WTC11 (cell line): Measurements from ENCODE around the gene VWA3A. TPM values are rescaled to one million over a fixed set of nuclear protein-coding genes. Genes with fewer than 3 reads are reported as not detected.
"Not testable (repeated sequence)": the region's sequence is repeated elsewhere in the genome, so short reads cannot be mapped to it uniquely, and the experiment has no call there.

Experiments used
- ATAC-seq: fragments of 200-7000 bp; cut with Tn5 transposase; 2 replicates; pipeline ENCODE4 v1.10.0; 2021; ENCODE audit warnings: mild to moderate bottlenecking, moderate library complexity
- Bru-seq: library from RNA; stranded (reverse); fragments of 400-500 nt; gene quantifications from one replicate; lab custom pipeline; 2021; lab: Mats Ljungman, UMichigan
- CTCF ChIA-PET: fragments of 300-600 bp; sonication (Branson Sonifier 250); formaldehyde crosslinking; loops from one replicate; lab custom pipeline; 2021; ENCODE audit warnings: antibody characterized with exemption; lab: Charles Lee
- POLR2A ChIA-PET: fragments of 350-600 bp; sonication (Branson Sonifier 250); formaldehyde crosslinking; loops from one replicate; lab custom pipeline; 2021; ENCODE audit warnings: antibody characterized with exemption; lab: Charles Lee
- DNase-seq: peaks from one replicate; pipeline ENCODE4 v3.0.0; 2021; ENCODE audit warnings: low spot score
- H3K27ac Mint-ChIP-seq: 2 replicates; pipeline ENCODE4 v1.8.0; 2021; ENCODE audit warnings: mixed read lengths
- H3K27me3 Mint-ChIP-seq: 2 replicates; pipeline ENCODE4 v1.8.0; 2021; ENCODE audit warnings: low read depth, mild to moderate bottlenecking, moderate library complexity, mixed read lengths
- H3K36me3 Mint-ChIP-seq: 2 replicates; pipeline ENCODE4 v1.8.0; 2021; ENCODE audit warnings: mixed read lengths
- H3K4me1 Mint-ChIP-seq: 2 replicates; pipeline ENCODE4 v1.8.0; 2022; ENCODE audit warnings: mixed read lengths
- H3K4me3 Mint-ChIP-seq: 2 replicates; pipeline ENCODE4 v1.8.0; 2021; ENCODE audit warnings: mild to moderate bottlenecking, moderate library complexity, mixed read lengths
- H3K9me3 Mint-ChIP-seq: 2 replicates; pipeline ENCODE4 v1.8.0; 2021; ENCODE audit warnings: mixed read lengths
- ATF3 ChIP-seq: sonication (generic); formaldehyde crosslinking; conservative IDR thresholded peaks from 2 replicates; pipeline ENCODE4 v1.8.1; 2022; ENCODE audit warnings: mild to moderate bottlenecking, missing genetic modification reagents
- CBFB ChIP-seq: sonication (generic); formaldehyde crosslinking; IDR thresholded peaks from 2 replicates; pipeline ENCODE4 v1.8.1; 2022; ENCODE audit warnings: mild to moderate bottlenecking, low read depth, missing genetic modification reagents
- ELF4 ChIP-seq: sonication (generic); formaldehyde crosslinking; IDR thresholded peaks from 2 replicates; pipeline ENCODE4 v1.8.1; 2022; ENCODE audit warnings: low read depth, mild to moderate bottlenecking, moderate library complexity, missing genetic modification reagents
- ESRRA ChIP-seq: sonication (generic); formaldehyde crosslinking; IDR thresholded peaks from 2 replicates; pipeline ENCODE4 v1.8.1; 2022; ENCODE audit warnings: mild to moderate bottlenecking, missing genetic modification reagents, borderline replicate concordance
- ETV6 ChIP-seq: sonication (generic); formaldehyde crosslinking; IDR thresholded peaks from 2 replicates; pipeline ENCODE4 v1.8.1; 2022; ENCODE audit warnings: mild to moderate bottlenecking, missing genetic modification reagents
- FOXJ3 ChIP-seq: sonication (generic); formaldehyde crosslinking; IDR thresholded peaks from 2 replicates; pipeline ENCODE4 v1.9.0; 2021; ENCODE audit warnings: missing genetic modification reagents, mild to moderate bottlenecking, borderline replicate concordance
- FOXP4 ChIP-seq: sonication (generic); formaldehyde crosslinking; IDR thresholded peaks from 2 replicates; pipeline ENCODE4 v1.8.0; 2022; ENCODE audit warnings: mild to moderate bottlenecking, missing genetic modification reagents
- IRF1 ChIP-seq: sonication (generic); formaldehyde crosslinking; IDR thresholded peaks from 2 replicates; pipeline ENCODE4 v1.8.0; 2023; ENCODE audit warnings: missing genetic modification reagents
- IRF2 ChIP-seq: sonication (generic); formaldehyde crosslinking; IDR thresholded peaks from 2 replicates; pipeline ENCODE4 v1.8.0; 2022; ENCODE audit warnings: low read depth, missing genetic modification reagents, borderline replicate concordance
- JUN ChIP-seq: sonication (generic); formaldehyde crosslinking; IDR thresholded peaks from 2 replicates; pipeline ENCODE4 v1.8.0; 2023; ENCODE audit warnings: mild to moderate bottlenecking, missing genetic modification reagents
- MYBL2 ChIP-seq: sonication (generic); formaldehyde crosslinking; IDR thresholded peaks from 2 replicates; pipeline ENCODE4 v1.8.1; 2023; ENCODE audit warnings: mild to moderate bottlenecking, moderate library complexity, missing genetic modification reagents
- NFATC4 ChIP-seq: fragments of 250-450 bp; sonication (Bioruptor Pico); IDR thresholded peaks from 2 replicates; pipeline ENCODE4 v1.9.0; 2021; ENCODE audit warnings: mild to moderate bottlenecking
- NR2C2 ChIP-seq: sonication (generic); formaldehyde crosslinking; IDR thresholded peaks from 2 replicates; pipeline ENCODE4 v1.8.0; 2022; ENCODE audit warnings: mild to moderate bottlenecking, missing genetic modification reagents
- PRDM15 ChIP-seq: sonication (generic); formaldehyde crosslinking; IDR thresholded peaks from 2 replicates; pipeline ENCODE4 v1.8.0; 2022; ENCODE audit warnings: missing genetic modification reagents
- RELA ChIP-seq: sonication (generic); formaldehyde crosslinking; IDR thresholded peaks from 2 replicates; pipeline ENCODE4 v1.8.1; 2022; ENCODE audit warnings: missing genetic modification reagents, mild to moderate bottlenecking, borderline replicate concordance
- SMAD3 ChIP-seq: sonication (generic); formaldehyde crosslinking; IDR thresholded peaks from 2 replicates; pipeline ENCODE4 v1.8.0; 2022; ENCODE audit warnings: missing genetic modification reagents, mild to moderate bottlenecking, borderline replicate concordance
- SP1 ChIP-seq: sonication (generic); formaldehyde crosslinking; conservative IDR thresholded peaks from 2 replicates; pipeline ENCODE4 v1.8.1; 2022; ENCODE audit warnings: missing genetic modification reagents
- TCF7 ChIP-seq: sonication (generic); formaldehyde crosslinking; IDR thresholded peaks from 2 replicates; pipeline ENCODE4 v1.8.0; 2022; ENCODE audit warnings: mild to moderate bottlenecking, low read depth, missing genetic modification reagents, moderate library complexity
- TEAD1 ChIP-seq: sonication (generic); formaldehyde crosslinking; IDR thresholded peaks from 2 replicates; pipeline ENCODE4 v1.8.0; 2022; ENCODE audit warnings: mild to moderate bottlenecking, missing genetic modification reagents
- ZNF423 ChIP-seq: fragments of 250-450 bp; sonication (Bioruptor Pico); IDR thresholded peaks from 2 replicates; pipeline ENCODE4 v2.1.2; 2022; ENCODE audit warnings: mild to moderate bottlenecking, moderate library complexity
- long read RNA-seq, 3 experiments: library from RNA in 1 of 3; library from capped mRNA in 1 of 3; library from polyadenylated mRNA in 1 of 3; unstranded in 2 of 3; stranded (forward) in 1 of 3; transcript quantifications; one replicate each; pipeline ENCODE4 v2.0.0, GENCODE V29; 2021
- total RNA-seq: library from RNA; stranded (reverse); gene quantifications from 3 replicates; pipeline ENCODE4 v1.2.3, GENCODE V29; 2021

The VWA3A gene
- total RNA-seq (0.11 TPM in 1 of 3 replicates, not detected in the others), Bru-seq, nascent RNA (percentile 12 among the genes with signal in this experiment)
- long read RNA-seq, experiment 1, result 0 reads
- long read RNA-seq, experiment 2, result 0 reads
- long read RNA-seq, experiment 3, result 0 reads

GRCh38 chr16:22092143-22092933 is at the start of gene VWA3A:
Gene VWA3A (plus strand): TSS chr16:22092541. CDS start chr16:22092638, 97 bp downstream.
- ATAC-seq, result peak; percentile 91
- TF ChIP-seq CBFB (no peak), ZNF423 (0 out of 2 replicates have a peak, but pooled peaks have one; percentile 22), SP1 (CRISPR knock-in tag) (no peak), FOXJ3 (no peak), IRF1 (CRISPR knock-in tag) (no peak)
- TF ChIP-seq, all 79 proteins: peak for 1
- H3K27me3 Mint-ChIP-seq, result no peaks in the 10 kb centered on the region; the same call in 1 of the 2 replicates
- peak within 1 kb of the TSS; percentile 18; the same call in 1 of the 2 replicates for H3K4me3 Mint-ChIP-seq
- no peaks in the 10 kb centered on the region for H3K36me3 Mint-ChIP-seq
- DNase-seq, result peak; percentile 57
- CTCF ChIA-PET, result interaction anchor here (0.6 to 4.4 kb wide), 9 partner anchors 15 to 103 kb away, joined by 3 to 56 read pairs (median 4); partner anchors contain the start of gene MOSMO
- peak within 1 kb of the TSS; percentile 37; the same call in 1 of the 2 replicates for H3K27ac Mint-ChIP-seq
- H3K9me3 Mint-ChIP-seq, result no peaks in the 10 kb centered on the region
- POLR2A ChIA-PET, result no interaction called here
- H3K4me1 Mint-ChIP-seq, result peaks cover 10% of the 10 kb centered on the region

GRCh38 chr16:22043882-22044281 is 48.5 kb upstream of the VWA3A start:
- CTCF ChIA-PET, result interaction anchor here (1.0 kb wide), 1 partner anchor 33 kb away, joined by 3 read pairs; no protein-coding TSS in a partner anchor
- H3K9me3 Mint-ChIP-seq, H3K36me3 Mint-ChIP-seq, H3K4me1 Mint-ChIP-seq, ATAC-seq, H3K4me3 Mint-ChIP-seq, DNase-seq, H3K27me3 Mint-ChIP-seq, POLR2A ChIA-PET, H3K27ac Mint-ChIP-seq: not testable (repeated sequence)

GRCh38 chr16:22045888-22046287 is 46.5 kb upstream of the VWA3A start:
- H3K4me1 Mint-ChIP-seq, H3K4me3 Mint-ChIP-seq, ATAC-seq, H3K27me3 Mint-ChIP-seq, DNase-seq, CTCF ChIA-PET, H3K36me3 Mint-ChIP-seq, H3K27ac Mint-ChIP-seq, H3K9me3 Mint-ChIP-seq, POLR2A ChIA-PET: not testable (repeated sequence)

GRCh38 chr16:22050963-22051362 is 41.4 kb upstream of the VWA3A start:
- H3K27ac Mint-ChIP-seq, result no peak overlapping the region
- ChIA-PET POLR2A (interaction anchor here (0.7 kb wide), 1 partner anchor 11 kb away, joined by 3 read pairs; no protein-coding TSS in a partner anchor), CTCF (interaction anchor here (0.6 to 2.2 kb wide), 3 partner anchors 27 to 1493 kb away, joined by 4 to 20 read pairs (median 7); no protein-coding TSS in a partner anchor)
- DNase-seq (no peak), ATAC-seq (no peak)
- no peak overlapping the region for H3K4me3 Mint-ChIP-seq
- no peaks in the 10 kb centered on the region for H3K27me3 Mint-ChIP-seq
- peaks cover 5% of the 10 kb centered on the region; the same call in 1 of the 2 replicates for H3K4me1 Mint-ChIP-seq
- no peaks in the 10 kb centered on the region for H3K36me3 Mint-ChIP-seq
- H3K9me3 Mint-ChIP-seq, result no peaks in the 10 kb centered on the region
- no peak for TF ChIP-seq PRDM15 (CRISPR knock-in tag)
- no peak for TF ChIP-seq RELA (CRISPR knock-in tag)
- TF ChIP-seq FOXP4 (CRISPR knock-in tag), result no peak
- no peak for TF ChIP-seq JUN (CRISPR knock-in tag)
- no peak for TF ChIP-seq TCF7
- no peak for TF ChIP-seq ELF4
- TF ChIP-seq ESRRA (CRISPR knock-in tag), result no peak
- no peak for TF ChIP-seq TEAD1
- TF ChIP-seq ETV6 (CRISPR knock-in tag), result no peak
- no peak for TF ChIP-seq IRF2 (CRISPR knock-in tag)
- no peak for TF ChIP-seq IRF1 (CRISPR knock-in tag)
- no peak for TF ChIP-seq NR2C2
- TF ChIP-seq ATF3 (CRISPR knock-in tag), result no peak
- TF ChIP-seq MYBL2 (CRISPR knock-in tag), result no peak
- no peak for TF ChIP-seq SMAD3 (CRISPR knock-in tag)
- TF ChIP-seq NFATC4 (CRISPR knock-in tag), result no peak
